C1 segment of cervical spinal cord (tissue), 14 donors: ENCODE data around the gene SULT6B1.

ENCODE experiments used
- DNase-seq, 14 donors: peaks; one replicate each; lab custom pipeline; 2025; lab: John Stamatoyannopoulos, UW

The SULT6B1 gene

DNA sequence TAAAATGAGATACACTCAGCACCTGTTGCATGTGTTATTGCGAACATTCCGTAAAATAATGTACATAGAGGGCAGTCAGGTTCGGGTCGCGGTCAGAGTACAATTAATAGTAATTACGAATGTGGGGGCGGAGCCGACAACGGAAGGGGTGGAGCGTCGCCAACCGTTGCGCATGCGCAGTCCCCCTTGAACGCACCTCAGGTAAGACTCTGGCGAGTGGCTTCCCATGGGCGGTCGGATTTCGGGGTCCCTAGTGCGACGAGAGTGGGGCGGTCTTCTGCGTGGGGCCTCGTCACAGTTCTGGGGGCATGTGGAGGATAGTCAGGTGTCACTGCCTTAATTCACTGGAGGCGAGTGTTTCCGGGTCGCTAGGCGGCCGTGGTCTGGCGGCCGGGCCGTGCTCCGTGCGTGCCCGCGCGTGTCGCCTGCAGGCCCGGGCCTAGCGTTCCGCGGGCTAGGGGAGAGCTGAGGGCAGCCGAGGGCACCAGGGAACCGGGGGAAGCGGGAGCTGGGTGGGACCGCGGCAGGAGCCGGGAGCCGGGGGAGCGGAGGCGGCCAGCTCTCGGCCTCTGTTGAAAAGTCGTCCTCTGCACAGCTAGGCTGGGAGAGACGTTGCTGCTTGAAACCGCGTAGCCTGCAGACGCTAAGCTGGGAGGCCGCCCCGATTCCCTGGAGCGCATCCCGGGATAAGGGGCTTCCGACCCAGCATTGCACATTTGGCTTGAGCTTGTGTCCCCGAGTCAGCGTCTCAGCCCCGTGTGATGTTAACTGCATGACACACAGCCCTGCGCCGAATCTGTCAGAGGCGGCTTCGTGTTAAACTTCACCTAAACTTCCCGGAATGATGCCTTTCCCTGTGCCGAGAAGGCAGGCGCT lies 8.1 kb upstream of the SULT6B1 start, which contains the start of gene CEBPZOS:
TSS of gene CEBPZOS (plus strand) at position 177 of the 876 bp plus-strand sequence. CDS start 3,209 bp downstream, outside the sequence.
- peak; percentile 28 to 94 (median 78) for DNase-seq

DNA sequence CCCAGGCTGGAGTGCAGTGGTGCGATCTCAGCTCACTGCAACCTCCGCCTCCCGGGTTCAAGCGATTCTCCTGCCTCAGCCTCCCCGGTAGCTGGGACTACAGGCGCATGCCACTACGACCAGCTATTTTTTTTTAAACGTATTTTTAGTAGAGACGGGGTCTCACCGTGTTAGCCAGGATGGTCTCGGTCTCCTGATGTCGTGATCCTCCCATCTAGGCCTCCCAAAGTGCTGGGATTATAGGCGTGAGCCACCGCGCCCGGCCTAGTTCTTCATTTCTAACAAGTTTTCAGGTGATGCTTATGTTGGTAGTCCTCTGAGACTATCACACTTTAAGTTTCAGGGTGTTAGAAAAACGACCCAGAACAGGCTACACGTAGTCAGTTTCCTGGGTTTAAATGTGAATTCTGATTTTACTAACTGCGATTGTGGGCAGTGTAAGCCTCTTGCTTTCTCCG lies 7.4 kb upstream of the SULT6B1 start:
- peak in 1 of 14 donors; percentile 29 for DNase-seq

DNA sequence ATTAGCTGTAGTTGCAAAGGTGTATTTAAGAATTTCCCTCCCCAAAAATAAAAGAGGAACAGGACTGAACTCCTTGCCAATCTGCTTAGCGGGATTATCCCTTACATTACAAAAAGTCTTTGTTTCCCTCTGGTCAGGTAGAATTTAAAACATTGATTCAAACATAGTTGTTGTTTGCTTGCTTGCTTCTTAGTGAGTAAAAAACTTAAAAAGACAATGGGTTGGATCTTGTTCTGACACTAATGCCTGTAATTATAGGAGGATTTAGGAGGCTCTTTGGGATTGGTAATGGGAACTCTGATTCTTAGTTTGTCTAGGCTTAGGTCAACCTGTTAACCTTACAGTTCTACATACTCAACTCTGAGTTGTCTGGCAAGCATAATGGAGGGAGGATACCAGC lies 4.1 kb upstream of the SULT6B1 start:
- no peak for DNase-seq

DNA sequence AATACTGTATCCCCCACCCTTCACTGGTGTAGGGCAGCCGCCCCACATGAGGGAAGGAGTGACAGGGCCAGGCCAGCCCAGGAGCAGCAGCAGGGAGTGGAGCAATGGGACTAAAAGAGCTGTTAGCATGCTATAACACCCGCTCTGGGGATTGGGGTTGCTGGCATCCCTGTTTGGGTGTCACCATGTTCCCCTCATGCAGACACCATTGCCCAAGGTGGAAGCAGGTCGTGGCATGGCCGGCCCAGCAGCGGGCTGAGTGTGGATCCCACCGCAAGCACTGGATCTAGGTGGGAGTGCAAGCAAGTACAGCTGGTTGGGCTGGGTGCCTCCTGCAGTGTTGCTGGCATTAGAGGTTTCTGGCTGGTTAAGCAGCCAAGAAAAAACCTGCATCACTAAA lies 3.3 kb upstream of the SULT6B1 start:
- no peak for DNase-seq

DNA sequence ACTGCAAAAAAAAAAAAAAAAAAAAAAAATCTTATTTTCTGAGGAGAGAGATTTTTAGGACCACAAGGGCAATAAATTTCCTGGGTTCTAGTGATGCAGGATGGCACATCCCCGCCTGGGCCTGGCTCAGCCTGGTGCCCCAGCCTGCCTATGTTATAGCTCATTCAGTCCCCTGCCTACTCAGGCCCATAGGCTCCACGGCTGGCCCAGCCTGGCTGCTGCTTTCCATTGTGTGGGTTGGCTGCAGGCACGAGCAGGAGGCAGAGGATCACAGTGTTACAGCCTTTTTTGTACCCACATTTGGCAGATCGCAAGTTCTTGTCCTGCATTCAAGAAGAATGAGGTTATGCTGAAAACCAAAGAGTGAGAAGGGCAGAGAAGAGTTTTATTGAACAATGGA lies 2.8 kb upstream of the SULT6B1 start:
- DNase-seq: no peak

DNA sequence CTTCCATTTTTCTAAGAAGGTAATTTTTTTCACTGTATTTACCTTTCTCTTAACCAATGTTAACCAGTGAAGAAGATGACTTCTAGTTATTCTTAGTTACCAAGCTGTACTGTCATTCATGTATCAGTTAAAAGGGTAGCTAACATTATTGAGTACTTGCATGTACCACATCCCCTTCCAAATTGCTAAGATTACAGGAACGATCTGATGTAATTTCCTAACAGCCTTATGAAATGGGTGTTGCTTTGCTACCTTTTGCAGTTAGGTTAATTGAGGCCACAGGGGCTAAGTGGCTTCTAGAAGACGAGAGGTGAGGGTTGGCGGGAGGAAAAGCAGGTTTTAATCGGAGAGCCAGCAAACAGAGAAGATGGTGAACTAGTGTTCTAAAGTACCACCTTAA lies 1.8 kb upstream of the SULT6B1 start:
- no peak for DNase-seq

DNA sequence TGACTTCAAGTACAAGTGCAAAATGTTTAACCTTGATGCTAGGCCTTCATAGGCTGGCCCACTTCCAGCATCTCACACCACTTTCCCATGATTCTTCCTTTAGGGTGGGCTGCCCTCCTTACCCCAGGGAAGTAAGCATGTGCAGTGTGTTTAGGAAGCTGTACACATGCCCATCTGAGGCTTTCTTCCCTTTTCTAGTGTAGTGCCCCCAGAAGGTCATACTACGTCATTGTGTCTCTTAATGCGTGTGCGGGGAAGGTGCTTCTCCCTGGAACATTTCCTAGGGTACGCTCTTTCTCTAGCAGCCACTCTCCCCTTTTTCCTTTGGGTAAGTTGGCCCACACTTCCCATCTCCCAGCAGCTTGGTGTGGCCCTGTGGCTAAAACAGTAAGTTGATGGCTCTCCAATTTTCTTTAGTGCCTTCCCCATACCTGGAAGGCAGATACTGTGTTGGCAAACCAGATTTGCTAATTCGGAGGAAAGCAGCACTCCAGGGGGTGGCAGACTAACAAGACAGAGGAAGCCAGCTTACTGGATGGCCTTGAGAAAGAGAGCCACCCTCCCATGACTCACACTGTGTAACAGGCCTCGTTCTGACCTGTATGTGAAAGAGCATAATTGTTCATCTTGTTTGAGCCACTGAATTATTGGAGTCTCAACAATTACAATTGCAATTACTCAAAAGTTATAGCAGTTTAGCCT lies 1.1 kb upstream of the SULT6B1 start:
- DNase-seq: peak in 2 of 14 donors; percentile 40 to 41

DNA sequence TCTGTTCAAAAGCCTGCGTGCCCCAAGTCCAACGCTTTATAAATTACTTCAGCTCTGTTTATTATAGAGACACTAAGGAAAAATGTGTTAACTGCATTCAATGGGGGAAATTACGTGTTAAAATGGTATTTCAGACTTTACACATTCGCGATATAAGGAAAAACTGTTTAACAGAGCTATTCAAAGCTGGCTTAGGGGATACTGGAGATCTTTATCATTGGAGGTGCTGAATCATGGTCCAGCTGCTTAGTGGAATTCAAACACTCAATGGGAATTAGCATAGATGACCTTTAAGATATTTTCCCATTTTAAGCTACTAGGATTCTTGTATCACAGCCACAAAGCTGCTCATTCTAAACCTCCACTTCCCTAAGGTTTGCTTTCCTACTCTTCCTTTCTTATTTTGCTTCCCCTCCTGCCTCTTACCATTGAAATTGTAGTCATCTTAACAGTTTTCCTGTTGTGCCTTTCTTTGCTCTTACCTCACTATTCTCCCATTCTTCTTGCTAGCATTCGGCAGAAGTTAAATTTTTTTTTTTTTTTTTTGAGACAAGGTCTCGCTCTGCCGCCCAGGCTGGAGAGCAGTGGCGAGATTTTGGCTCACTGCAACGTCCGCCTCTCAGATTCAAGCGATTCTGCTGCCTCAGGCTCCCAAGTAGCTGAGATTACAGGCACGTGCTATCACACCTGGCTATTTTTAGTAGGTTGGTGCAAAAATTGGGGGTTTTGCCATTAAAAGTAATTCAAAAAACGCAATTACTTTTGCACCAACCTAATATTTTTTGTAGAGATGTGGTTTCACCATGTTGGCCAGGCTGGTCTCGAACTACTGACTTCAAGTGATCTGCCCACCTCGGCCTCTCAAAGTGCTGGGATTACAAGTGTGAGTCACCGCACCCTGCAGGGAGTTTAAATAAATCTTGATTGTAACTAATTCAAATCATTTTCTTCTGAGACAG lies 6.5 kb downstream of the SULT6B1 start:
- no peak for DNase-seq

DNA sequence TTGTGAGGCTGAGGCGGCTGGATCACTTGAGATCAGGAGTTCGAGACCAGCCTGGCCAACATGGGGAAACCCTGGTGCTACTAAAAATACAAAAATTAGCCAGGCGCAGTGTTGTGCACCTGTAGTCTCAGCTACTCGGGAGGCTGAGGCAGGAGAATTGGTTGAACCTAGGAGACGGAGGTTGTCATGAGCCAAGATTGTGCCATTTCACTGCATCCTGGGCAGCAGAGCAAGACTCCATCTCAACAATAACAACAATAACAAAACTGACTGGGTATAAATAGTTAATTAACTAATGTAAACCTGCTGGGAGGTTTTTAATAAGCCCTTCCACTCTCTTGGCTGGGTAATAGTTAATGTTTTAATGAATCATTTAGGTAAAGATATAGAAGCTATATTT lies 7.8 kb downstream of the SULT6B1 start:
- no peak for DNase-seq

DNA sequence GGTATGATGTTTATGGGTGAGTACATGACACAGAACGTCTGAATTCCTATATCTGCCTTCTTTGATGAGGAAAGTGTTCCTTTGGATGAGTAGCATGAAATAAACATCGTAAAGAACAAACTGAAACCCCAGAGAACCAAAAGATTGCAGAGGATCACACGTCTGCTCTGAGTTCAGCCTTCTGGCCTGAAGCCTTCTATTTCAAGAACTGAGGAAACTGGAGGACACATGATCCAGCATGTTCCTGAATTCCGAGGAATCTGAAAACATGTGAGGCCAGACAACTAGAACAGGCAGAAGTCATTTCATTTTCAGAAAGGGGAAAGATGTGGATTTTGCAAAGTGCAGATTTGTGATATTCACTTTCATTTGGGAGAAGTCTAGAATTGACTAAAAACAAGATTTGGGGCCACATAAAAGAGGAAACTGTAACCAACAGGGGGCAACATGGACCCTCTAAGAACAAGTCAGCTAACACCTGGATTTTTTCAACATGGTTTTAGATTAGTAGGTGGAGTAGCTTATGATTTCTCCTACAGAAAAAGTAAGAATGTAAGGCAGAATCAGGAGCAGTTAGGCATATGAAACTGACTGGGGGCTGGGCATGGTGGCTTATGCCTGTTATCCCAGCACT lies 8.3 kb downstream of the SULT6B1 start:
- no peak for DNase-seq

DNA sequence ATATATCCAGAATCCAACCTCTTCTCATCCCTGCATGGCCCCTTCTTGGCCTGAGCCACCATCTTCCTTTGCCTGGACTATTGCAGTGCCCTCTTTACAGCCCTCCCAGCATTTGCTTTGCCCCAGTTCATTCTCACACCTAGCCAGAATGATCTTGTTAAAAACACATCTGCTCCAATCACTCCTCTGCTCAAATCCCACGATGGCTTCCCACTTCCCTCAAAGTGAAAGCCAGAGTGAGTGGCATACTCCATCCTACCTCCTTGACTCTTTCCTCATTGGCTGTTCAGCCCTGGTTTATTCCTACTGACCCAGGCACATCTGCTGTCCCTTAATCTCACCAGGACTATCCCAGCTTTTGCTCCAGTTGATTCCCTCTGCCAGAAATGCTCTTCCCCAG lies 14.7 kb downstream of the SULT6B1 start:
- DNase-seq: no peak

DNA sequence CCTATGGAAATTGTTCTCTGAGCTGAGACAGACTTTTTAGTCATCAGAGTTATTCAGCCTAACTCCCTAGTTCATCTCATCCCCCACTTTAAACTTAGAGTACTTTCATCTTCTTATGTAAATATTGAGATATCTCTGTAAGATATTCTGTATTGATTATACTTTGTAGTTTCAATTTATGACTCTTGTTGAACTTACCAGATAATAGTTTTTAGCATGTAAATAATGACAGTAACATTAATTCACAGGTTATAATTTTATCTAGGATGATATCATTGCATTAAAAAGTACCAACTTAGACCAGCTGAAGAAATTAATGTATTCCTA lies 16.9 kb downstream of the SULT6B1 start:
- no peak for DNase-seq

DNA sequence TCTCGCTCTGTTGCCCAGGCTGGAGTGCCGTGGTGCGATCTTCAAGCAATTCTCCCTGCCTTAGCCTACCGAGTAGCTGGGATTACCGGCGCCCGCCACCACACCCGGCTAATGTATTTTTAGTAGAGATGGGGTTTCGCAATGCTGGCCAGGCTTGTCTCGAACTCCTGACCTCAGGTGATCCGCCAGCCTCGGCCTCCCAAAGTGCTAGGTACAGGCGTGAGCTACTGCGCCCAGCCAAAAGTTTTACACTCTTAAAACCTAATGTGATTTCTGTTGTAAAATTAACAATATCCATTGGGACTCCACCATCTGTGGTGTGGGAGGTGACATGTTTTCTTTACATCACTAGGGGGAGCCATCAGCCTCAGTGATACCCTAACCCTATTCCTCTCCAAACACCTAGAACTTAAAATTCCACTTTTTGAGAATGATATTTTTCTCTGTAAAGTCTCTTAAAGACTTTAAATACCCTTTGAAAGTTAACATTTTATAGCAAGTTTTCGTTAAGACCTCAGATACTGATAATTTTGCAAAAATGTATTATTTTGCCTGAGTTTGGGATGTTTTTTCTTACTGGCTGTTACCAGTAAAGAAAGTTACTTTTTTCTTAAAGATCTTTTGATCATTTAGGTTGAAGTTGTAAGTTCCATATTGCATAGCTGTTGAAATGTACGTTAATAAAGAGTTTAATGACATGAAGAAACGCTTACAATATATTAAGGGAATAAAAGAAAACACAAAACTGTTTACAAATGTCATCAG lies 20.1 kb downstream of the SULT6B1 start:
- no peak for DNase-seq

DNA sequence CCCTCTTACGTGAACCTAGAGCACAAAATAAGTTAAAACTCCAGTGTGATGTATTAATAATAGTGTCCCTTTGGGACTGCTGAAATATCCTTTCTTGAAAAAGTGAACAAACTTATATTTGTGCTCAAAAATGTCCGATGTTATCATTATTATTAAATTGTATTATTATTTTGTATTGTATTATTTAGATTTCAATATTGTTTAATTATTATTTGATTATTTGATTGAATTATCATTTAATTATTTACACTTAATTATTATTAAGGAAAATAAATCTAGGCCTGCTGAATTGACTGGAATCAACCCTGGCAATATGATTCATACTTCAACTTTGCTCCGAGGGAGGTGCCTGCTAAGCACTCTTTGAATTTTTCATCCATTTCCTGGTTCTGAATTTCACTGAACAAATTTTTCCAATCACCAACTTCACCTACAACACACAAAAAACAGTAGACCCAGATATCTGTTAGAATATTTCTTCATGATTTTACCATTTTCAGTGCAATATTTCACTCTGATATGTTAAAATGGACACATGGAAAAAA lies 20.8 kb downstream of the SULT6B1 start:
- no peak for DNase-seq

DNA sequence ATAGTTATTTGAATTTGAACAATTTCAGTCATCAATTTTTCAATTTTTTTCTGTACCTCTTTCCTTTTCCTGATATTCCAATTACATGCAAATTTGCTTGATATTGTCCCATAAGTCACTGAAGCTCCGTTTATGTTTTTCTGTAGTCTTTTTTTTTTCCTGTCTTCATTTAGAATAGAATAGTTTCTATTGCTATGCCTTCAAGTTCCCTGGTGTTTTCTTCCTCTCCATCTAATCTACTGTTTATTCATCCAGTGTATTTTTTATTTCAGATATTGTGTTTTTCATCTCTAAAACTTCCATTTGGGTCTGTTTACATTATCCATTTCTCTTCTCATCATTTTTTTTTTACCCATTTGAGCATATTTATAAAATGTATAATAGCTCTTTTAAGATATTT lies 23.7 kb downstream of the SULT6B1 start:
- DNase-seq: no peak

DNA sequence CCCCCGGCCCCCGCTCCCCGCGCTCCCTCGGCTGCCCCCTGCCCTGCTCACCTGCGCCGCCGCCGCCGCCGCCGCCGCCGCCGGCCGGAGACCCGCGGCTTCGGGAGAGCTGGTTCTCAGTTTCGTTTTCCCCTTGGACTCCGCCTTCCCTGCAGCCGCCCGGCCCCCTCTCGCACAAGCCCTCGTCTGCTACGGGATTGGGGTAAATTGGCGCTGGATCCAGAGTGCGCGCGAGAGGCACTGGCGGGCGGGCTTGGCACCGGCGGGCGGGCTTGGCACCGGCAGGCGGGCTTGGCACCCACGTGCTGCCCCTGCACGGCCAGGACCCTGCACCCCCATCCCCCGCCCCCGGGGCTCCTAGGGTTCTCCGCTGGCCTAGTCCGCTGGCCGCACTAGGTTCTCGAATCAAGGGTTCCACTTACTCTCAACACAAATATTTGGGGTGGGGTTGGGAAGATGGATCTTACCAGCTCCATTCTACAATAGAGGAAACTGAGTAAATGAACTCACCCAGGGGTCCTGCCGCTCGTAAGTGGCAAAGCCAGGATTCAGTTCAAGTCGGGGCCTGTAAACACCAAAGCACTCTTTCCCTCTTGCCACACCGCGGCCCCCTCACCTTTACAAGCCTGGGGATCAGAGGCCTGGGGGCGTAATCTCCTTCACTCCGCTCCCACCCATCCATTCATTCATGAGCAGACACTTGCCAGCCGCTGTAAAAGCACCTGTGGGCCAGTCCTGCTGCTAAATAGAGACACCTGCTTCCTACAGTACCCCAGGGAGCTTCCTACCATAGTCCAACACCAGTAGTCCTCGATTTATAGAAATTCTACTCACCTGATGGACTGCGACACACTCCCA lies 31.4 kb downstream of the SULT6B1 start, which contains the start of gene EIF2AK2:
TSS of gene EIF2AK2 (minus strand) at position 124 of the 858 bp plus-strand sequence. CDS start 9,174 bp downstream, outside the sequence.
- peak; percentile 0 to 75 (median 56) for DNase-seq

DNA sequence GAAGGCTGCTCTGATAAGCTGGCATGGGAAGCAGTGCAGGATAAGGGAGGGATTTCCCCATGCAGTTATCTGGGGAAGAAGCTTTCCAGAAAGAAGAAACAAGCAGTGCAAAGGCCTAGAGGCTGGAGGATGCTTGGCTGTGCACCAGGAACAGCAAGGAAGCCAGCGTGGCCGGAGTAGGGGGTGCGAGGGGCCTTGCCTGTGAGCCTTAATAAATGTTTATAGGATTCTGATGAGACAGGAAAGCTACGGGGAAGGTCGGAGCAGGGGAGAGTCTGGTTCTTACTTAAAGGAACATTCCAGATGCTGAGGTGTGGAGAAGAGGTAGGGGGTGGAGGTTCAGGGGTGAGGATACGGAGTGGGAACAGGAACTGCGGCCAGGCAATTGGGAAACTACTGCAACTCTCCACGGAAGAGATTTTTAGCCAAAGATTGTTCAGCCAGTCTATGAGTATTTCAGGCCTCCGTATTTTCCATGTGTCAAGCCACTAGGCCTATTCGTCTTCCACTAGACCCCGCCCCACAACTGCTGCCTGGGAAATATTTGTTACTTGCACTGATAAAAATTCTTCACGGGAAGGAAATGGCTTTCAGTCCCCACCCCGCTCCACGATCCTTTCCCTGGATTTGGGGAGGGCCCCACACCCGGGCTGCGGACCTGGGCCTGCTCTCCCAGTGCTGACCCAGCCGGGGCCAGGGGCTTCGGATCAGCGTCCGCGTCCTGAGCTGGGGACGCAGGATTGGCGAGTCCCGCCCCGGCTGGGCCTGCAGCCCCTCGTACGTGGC lies 32.2 kb downstream of the SULT6B1 start:
- DNase-seq: peak in 7 of 14 donors; percentile 9 to 59 (median 36)

DNA sequence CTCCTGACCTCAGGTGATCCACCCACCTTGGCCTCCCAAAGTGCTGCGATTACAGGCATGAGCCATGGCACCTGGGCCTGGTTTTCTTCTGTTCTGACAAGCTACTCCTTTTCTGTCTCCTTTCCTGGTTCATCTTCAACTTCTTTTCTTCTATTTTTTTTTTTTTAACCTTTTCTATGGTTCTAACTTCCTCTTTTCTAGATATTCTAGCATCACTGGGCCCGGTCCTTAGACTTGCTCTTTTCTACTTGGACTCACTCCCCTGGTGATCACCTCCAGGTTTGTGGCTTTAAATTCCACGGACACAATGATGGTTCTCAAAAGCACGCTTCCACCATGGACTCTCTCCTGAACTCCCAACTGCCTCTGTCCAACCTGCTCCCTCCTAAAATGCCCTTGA lies 33.7 kb downstream of the SULT6B1 start:
- DNase-seq: no peak
